SK-N-SH (cell line): Measurements from ENCODE around the gene TCP1. TPM values are rescaled to one million over a fixed set of nuclear protein-coding genes. Genes with fewer than 3 reads are reported as not detected.

ENCODE experiments used
- CTCF ChIA-PET: fragments of 300-600, 350-600 bp; formaldehyde crosslinking; extraction: SDS; loops from one replicate; lab custom pipeline; 2021; lab: Yijun Ruan, JAX
- POLR2A ChIA-PET: fragments of 350-600 bp; sonication (Branson Sonifier 250); formaldehyde crosslinking; extraction: SDS; loops from one replicate; lab custom pipeline; 2020; ENCODE audit warnings: antibody characterized with exemption, inconsistent platforms; lab: Yijun Ruan, JAX
- DNase-seq: peaks from one replicate; pipeline ENCODE4 v3.0.0; 2012
- H2AFZ ChIP-seq: fragments of 200-600 bp; sonication (generic); 2 replicates; pipeline ENCODE4 v1.8.1; 2016; ENCODE audit warnings: antibody characterized with exemption, mild to moderate bottlenecking, low read depth
- H3F3A ChIP-seq: fragments of 200-600 bp; sonication (generic); replicated peaks from 2 replicates; pipeline ENCODE3; 2016; ENCODE audit warnings: antibody characterized with exemption, mild to moderate bottlenecking; ENCODE audit not compliant: insufficient read depth
- H3K27ac ChIP-seq, 2 experiments: fragments of 200-500 bp in 1 of 2; fragments of 200-600 bp in 1 of 2; sonication (Bioruptor generic) in 1 of 2; sonication (generic), shearing (Covaris generic) in 1 of 2; 2 replicates each; pipeline versions ENCODE4 v1.5.1 to v1.6.1; 2014 to 2016; ENCODE audit warnings: low read depth in 2 of 2, inconsistent platforms in 1 of 2, low read length in 1 of 2, mild to moderate bottlenecking in 1 of 2, mixed read lengths in 1 of 2
- H3K27me3 ChIP-seq: fragments of 200-600 bp; sonication (generic), shearing (Covaris generic); 2 replicates; pipeline ENCODE4 v1.6.1; 2016; ENCODE audit warnings: mixed run types; ENCODE audit not compliant: insufficient read depth
- H3K36me3 ChIP-seq, 2 experiments: fragments of 200-500 bp in 1 of 2; fragments of 200-600 bp in 1 of 2; sonication (Bioruptor generic) in 1 of 2; sonication (generic) in 1 of 2; replicated peaks in 1 of 2; 2 replicates each; pipeline versions ENCODE3 to v1.5.1; 2014 to 2016; ENCODE audit warnings: low read length in 1 of 2, mild to moderate bottlenecking in 1 of 2; ENCODE audit not compliant: insufficient read depth in 2 of 2, control insufficient read depth in 1 of 2
- H3K4me1 ChIP-seq, 2 experiments: fragments of 200-500 bp in 1 of 2; fragments of 200-600 bp in 1 of 2; sonication (Bioruptor generic) in 1 of 2; sonication (generic), shearing (Covaris generic) in 1 of 2; 2 replicates each; pipeline versions ENCODE4 v1.5.1 to v1.6.1; 2014 to 2016; ENCODE audit warnings: low read depth in 1 of 2, low read length in 1 of 2, mixed run types in 1 of 2; ENCODE audit not compliant: insufficient read depth in 2 of 2, control insufficient read depth in 1 of 2
- H3K4me2 ChIP-seq: fragments of 200-600 bp; sonication (generic), shearing (Covaris generic); 2 replicates; pipeline ENCODE4 v1.6.1; 2017; ENCODE audit warnings: mixed run types
- H3K4me3 ChIP-seq, 2 experiments: fragments of 200-500 bp in 1 of 2; fragments of 200-600 bp in 1 of 2; sonication (Bioruptor generic) in 1 of 2; sonication (generic), shearing (Covaris generic) in 1 of 2; 2 replicates each; pipeline versions ENCODE4 v1.5.1 to v1.8.1; 2014 to 2016; ENCODE audit warnings: low read depth in 2 of 2, inconsistent platforms in 1 of 2, low read length in 1 of 2, mild to moderate bottlenecking in 1 of 2, mixed read lengths in 1 of 2, moderate library complexity in 1 of 2
- H3K79me2 ChIP-seq: fragments of 200-600 bp; sonication (generic); 2 replicates; pipeline ENCODE4 v1.8.1; 2017; ENCODE audit warnings: mild to moderate bottlenecking; ENCODE audit not compliant: insufficient read depth
- H3K9ac ChIP-seq: fragments of 200-600 bp; sonication (generic); 2 replicates; pipeline ENCODE4 v1.6.1; 2017; ENCODE audit warnings: mixed run types
- H3K9me2 ChIP-seq: fragments of 200-600 bp; sonication (generic); 2 replicates; pipeline ENCODE4 v1.6.1; 2017; ENCODE audit warnings: mixed run types
- H3K9me3 ChIP-seq: fragments of 200-600 bp; sonication (generic); 2 replicates; pipeline ENCODE4 v1.6.1; 2017; ENCODE audit warnings: mixed run types, mild to moderate bottlenecking, moderate library complexity
- H4K20me1 ChIP-seq: fragments of 200-600 bp; sonication (generic); 2 replicates; pipeline ENCODE4 v1.6.1; 2017; ENCODE audit warnings: mild to moderate bottlenecking, mixed run types; ENCODE audit not compliant: insufficient read depth
- ELF1 ChIP-seq: IDR thresholded peaks from 2 replicates; pipeline ENCODE4 v1.4.0; 2012
- GATA2 ChIP-seq: sonication (generic); formaldehyde crosslinking; IDR thresholded peaks from 2 replicates; pipeline ENCODE4 v1.5.0; 2020; ENCODE audit warnings: mild to moderate bottlenecking, missing genetic modification reagents
- JUND ChIP-seq: IDR thresholded peaks from 2 replicates; pipeline ENCODE4 v1.4.0; 2012
- MEF2A ChIP-seq: IDR thresholded peaks from 2 replicates; pipeline ENCODE4 v1.4.0; 2012; ENCODE audit warnings: low read depth, borderline replicate concordance
- MXI1 ChIP-seq: IDR thresholded peaks from 2 replicates; pipeline ENCODE4 v1.6.1; 2012; ENCODE audit warnings: mild to moderate bottlenecking, low read depth, low read length, improper control_type of control experiment
- NRF1 ChIP-seq: IDR thresholded peaks from 2 replicates; pipeline ENCODE4 v1.6.1; 2012; ENCODE audit warnings: low read depth, mild to moderate bottlenecking, low read length
- RAD21 ChIP-seq: IDR thresholded peaks from 2 replicates; pipeline ENCODE4 v1.6.1; 2012; ENCODE audit warnings: mild to moderate bottlenecking, low read length
- RCOR1 ChIP-seq: fragments of 150-350 bp; IDR thresholded peaks from 2 replicates; pipeline ENCODE4 v1.6.1; 2017; ENCODE audit warnings: antibody characterized with exemption, low read length
- RFX5 ChIP-seq: IDR thresholded peaks from 2 replicates; pipeline ENCODE4 v1.6.1; 2012; ENCODE audit warnings: mild to moderate bottlenecking, improper control_type of control experiment, low read length
- RXRA ChIP-seq: IDR thresholded peaks from 2 replicates; pipeline ENCODE4 v1.4.0; 2012; ENCODE audit warnings: low read depth, mild to moderate bottlenecking, borderline replicate concordance
- WGBS: methylation state at CpG from one replicate; pipeline ENCODE4 v1.1.6; 2017; ENCODE audit warnings: low lambda C conversion rate; 5-methylcytosine and 5-hydroxymethylcytosine counted together
- polyA plus RNA-seq, 3 experiments: library from polyadenylated mRNA; depleted of rRNA; stranded (reverse); fragments of >200 nt; gene quantifications; 2 replicates each; pipeline ENCODE4 v1.2.3, GENCODE V29; 2012
- TF ChIP-seq, protein P1 (sequence below): fragments of 150-350 bp; IDR thresholded peaks from 2 replicates; pipeline ENCODE4 v1.6.1; 2016; ENCODE audit warnings: mild to moderate bottlenecking, low read depth, low read length
- TF ChIP-seq, protein P2 (sequence below): IDR thresholded peaks from 2 replicates; pipeline ENCODE4 v1.6.1; 2012; ENCODE audit warnings: mild to moderate bottlenecking, low read depth, low read length, moderate library complexity
- TF ChIP-seq, protein P3 (sequence below): IDR thresholded peaks from 2 replicates; pipeline ENCODE4; 2012
- TF ChIP-seq, protein P4 (sequence below): IDR thresholded peaks from 2 replicates; pipeline ENCODE4 v1.4.0; 2012; ENCODE audit warnings: low read depth

Gene TCP1
- polyA plus RNA-seq, 1 of the 3 experiments (the other 2 are of a cell fraction) = 154 TPM

DNA sequence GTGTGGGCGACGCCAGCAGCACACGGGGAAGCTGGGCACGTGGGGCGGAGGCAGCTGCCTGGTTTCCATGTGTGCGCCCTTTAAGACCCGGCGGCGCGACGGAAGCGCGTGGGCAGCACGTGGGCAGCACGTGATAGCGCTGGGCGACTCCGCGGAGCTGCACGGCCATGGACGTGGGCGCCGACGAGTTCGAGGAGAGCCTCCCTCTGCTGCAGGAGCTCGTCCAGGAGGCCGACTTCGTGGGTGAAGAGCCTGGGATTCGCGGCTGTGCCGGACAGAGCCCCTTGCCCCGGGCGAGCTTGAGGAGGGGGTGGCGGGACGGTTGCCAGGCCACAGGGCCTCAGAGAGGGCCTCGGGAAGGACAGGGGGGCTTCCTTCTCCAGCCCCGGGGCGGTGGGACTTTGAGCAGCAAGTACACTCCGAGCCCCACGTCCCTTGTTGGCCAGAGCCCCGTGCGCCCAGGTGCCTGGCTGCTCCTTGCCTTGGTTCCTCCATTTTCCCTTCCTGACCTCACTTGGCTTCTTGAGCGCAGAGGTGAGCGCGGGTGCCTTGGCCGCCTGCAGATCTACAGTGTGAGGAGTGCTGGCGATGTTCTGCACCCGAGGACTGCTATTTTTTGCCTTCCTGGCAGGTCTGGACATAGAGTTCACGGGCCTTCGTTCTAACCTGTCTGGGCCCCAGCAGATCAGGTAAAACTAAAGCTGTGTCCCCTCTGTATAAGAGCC, 10.9 kb upstream of the TCP1 start, which contains the start of gene PNLDC1:
Gene PNLDC1 (plus strand): TSS at position 136 of the 725 bp plus-strand sequence. CDS start 32 bp downstream, at position 168.
- no peaks in the 10 kb centered on the region for H3K9me2 ChIP-seq
- no peak within 1 kb of the TSS for H2AFZ ChIP-seq
- no peak within 1 kb of the TSS for H3K4me3 ChIP-seq
- H3K9ac ChIP-seq = no peak within 1 kb of the TSS
- peaks cover 8% of the 10 kb centered on the region for H3F3A ChIP-seq
- CTCF ChIA-PET = no interaction called here
- H3K9me3 ChIP-seq = no peaks in the 10 kb centered on the region
- H3K36me3 ChIP-seq = peaks cover 24 to 25% of the 10 kb centered on the region in 2 experiments
- no peaks in the 10 kb centered on the region for H4K20me1 ChIP-seq
- DNase-seq = no peak
- TF ChIP-seq, protein P1, sequence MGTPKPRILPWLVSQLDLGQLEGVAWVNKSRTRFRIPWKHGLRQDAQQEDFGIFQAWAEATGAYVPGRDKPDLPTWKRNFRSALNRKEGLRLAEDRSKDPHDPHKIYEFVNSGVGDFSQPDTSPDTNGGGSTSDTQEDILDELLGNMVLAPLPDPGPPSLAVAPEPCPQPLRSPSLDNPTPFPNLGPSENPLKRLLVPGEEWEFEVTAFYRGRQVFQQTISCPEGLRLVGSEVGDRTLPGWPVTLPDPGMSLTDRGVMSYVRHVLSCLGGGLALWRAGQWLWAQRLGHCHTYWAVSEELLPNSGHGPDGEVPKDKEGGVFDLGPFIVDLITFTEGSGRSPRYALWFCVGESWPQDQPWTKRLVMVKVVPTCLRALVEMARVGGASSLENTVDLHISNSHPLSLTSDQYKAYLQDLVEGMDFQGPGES = no peak
- TF ChIP-seq RAD21 = no peak
- TF ChIP-seq GATA2 (CRISPR knock-in tag) = no peak
- no peak for TF ChIP-seq RCOR1
- no peak for TF ChIP-seq RXRA
- TF ChIP-seq, protein P2, sequence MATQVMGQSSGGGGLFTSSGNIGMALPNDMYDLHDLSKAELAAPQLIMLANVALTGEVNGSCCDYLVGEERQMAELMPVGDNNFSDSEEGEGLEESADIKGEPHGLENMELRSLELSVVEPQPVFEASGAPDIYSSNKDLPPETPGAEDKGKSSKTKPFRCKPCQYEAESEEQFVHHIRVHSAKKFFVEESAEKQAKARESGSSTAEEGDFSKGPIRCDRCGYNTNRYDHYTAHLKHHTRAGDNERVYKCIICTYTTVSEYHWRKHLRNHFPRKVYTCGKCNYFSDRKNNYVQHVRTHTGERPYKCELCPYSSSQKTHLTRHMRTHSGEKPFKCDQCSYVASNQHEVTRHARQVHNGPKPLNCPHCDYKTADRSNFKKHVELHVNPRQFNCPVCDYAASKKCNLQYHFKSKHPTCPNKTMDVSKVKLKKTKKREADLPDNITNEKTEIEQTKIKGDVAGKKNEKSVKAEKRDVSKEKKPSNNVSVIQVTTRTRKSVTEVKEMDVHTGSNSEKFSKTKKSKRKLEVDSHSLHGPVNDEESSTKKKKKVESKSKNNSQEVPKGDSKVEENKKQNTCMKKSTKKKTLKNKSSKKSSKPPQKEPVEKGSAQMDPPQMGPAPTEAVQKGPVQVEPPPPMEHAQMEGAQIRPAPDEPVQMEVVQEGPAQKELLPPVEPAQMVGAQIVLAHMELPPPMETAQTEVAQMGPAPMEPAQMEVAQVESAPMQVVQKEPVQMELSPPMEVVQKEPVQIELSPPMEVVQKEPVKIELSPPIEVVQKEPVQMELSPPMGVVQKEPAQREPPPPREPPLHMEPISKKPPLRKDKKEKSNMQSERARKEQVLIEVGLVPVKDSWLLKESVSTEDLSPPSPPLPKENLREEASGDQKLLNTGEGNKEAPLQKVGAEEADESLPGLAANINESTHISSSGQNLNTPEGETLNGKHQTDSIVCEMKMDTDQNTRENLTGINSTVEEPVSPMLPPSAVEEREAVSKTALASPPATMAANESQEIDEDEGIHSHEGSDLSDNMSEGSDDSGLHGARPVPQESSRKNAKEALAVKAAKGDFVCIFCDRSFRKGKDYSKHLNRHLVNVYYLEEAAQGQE = no peak
- TF ChIP-seq ELF1 = no peak
- no peak for TF ChIP-seq RFX5
- TF ChIP-seq JUND = no peak
- TF ChIP-seq, protein P3, sequence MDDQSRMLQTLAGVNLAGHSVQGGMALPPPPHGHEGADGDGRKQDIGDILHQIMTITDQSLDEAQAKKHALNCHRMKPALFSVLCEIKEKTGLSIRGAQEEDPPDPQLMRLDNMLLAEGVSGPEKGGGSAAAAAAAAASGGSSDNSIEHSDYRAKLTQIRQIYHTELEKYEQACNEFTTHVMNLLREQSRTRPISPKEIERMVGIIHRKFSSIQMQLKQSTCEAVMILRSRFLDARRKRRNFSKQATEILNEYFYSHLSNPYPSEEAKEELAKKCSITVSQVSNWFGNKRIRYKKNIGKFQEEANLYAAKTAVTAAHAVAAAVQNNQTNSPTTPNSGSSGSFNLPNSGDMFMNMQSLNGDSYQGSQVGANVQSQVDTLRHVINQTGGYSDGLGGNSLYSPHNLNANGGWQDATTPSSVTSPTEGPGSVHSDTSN = no peak
- no peak for TF ChIP-seq MXI1
- TF ChIP-seq NRF1 = no peak
- TF ChIP-seq MEF2A = no peak
- TF ChIP-seq, protein P4, sequence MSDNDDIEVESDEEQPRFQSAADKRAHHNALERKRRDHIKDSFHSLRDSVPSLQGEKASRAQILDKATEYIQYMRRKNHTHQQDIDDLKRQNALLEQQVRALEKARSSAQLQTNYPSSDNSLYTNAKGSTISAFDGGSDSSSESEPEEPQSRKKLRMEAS = no peak
- TF ChIP-seq, all 33 proteins: peak for 0
- POLR2A ChIA-PET = no interaction called here
- Histone ChIP-seq H3K27me3 (no peaks in the 10 kb centered on the region), H3K27ac (no peak within 1 kb of the TSS), H3K79me2 (peaks cover 14% of the 10 kb centered on the region; the same call in 1 of the 2 replicates), H3K4me2 (no peak within 1 kb of the TSS), H3K4me1 (no peaks in the 10 kb centered on the region)
- WGBS = 96% methylated on average over 33 of the region's 50 CpGs
